GM12878 (cell line): ENCODE results near the gene FOXF1. TPM values are rescaled to one million over a fixed set of nuclear protein-coding genes. Genes with fewer than 3 reads are reported as not detected.

ENCODE experiments used
- ATAC-seq: fragments of 200-7000 bp; cut with Tn5 transposase; 3 replicates; pipeline ENCODE4 v1.9.1; 2020; ENCODE audit warnings: mild to moderate bottlenecking, moderate library complexity
- BruUV-seq: library from RNA; stranded (reverse); fragments of 400-500 nt; replicated peaks from 2 replicates; lab custom pipeline; 2021; lab: Mats Ljungman, UMichigan
- CTCF ChIA-PET: fragments of 300-600 bp; sonication (Branson Sonifier 250); formaldehyde crosslinking; extraction: SDS; loops from one replicate; lab custom pipeline; 2021; ENCODE audit warnings: inconsistent platforms; lab: Yijun Ruan, JAX
- POLR2A ChIA-PET: fragments of 350-600 bp; formaldehyde crosslinking; extraction: SDS; loops from one replicate; lab custom pipeline; 2021; ENCODE audit warnings: inconsistent platforms; lab: Charles Lee
- RAD21 ChIA-PET: fragments of 300-600 bp; sonication (Branson Sonifier 250); formaldehyde crosslinking; loops from one replicate; lab custom pipeline; 2023; ENCODE audit warnings: antibody characterized with exemption; ENCODE audit not compliant: unreplicated experiment; lab: Charles Lee
- SMC1A ChIA-PET: fragments of 300-600 bp; sonication (Branson Sonifier 250); formaldehyde crosslinking; loops from one replicate; lab custom pipeline; 2023; ENCODE audit not compliant: unreplicated experiment, uncharacterized antibody; lab: Charles Lee
- DNase-seq: peaks from one replicate; pipeline ENCODE4 v3.0.0-alpha.2; 2011; ENCODE audit warnings: low read depth, low spot score
- FAIRE-seq: peaks from 3 replicates; lab custom pipeline; 2011; peaks lifted over from hg19 to GRCh38; lab: Jason Lieb, UNC
- H2AFZ ChIP-seq: 2 replicates; pipeline ENCODE4 v1.6.0; 2011; ENCODE audit warnings: low read depth, low read length, control low read depth; ENCODE audit not compliant: control insufficient read depth
- H3K27ac ChIP-seq: 2 replicates; pipeline ENCODE4 v1.5.1; 2011; ENCODE audit warnings: control low read depth; ENCODE audit not compliant: control insufficient read depth, insufficient read depth
- H3K27me3 ChIP-seq, 2 experiments: replicated peaks in 1 of 2; 2 replicates each; pipeline versions ENCODE4 v1.6.0 to v1.6.1; 2011; ENCODE audit warnings: low read length in 1 of 2; ENCODE audit not compliant: control insufficient read depth in 2 of 2, insufficient read depth in 2 of 2
- H3K36me3 ChIP-seq, 2 experiments: 2 replicates each; pipeline ENCODE4 v1.5.1; 2011; ENCODE audit warnings: low read length in 1 of 2; ENCODE audit not compliant: control insufficient read depth in 2 of 2, insufficient read depth in 2 of 2
- H3K4me1 ChIP-seq: 2 replicates; pipeline ENCODE4 v1.6.1; 2011; ENCODE audit warnings: mild to moderate bottlenecking, low read length, moderate library complexity, mixed read lengths; ENCODE audit not compliant: control insufficient read depth, insufficient read depth
- H3K4me2 ChIP-seq: 2 replicates; pipeline ENCODE4 v1.6.0; 2011; ENCODE audit warnings: control low read depth; ENCODE audit not compliant: control insufficient read depth, insufficient read depth
- H3K4me3 ChIP-seq: fragments of 200-600 bp; sonication (generic); 2 replicates; pipeline ENCODE4 v1.5.1; 2016
- H3K79me2 ChIP-seq: 2 replicates; pipeline ENCODE4 v1.6.0; 2011; ENCODE audit warnings: low read length; ENCODE audit not compliant: control insufficient read depth, insufficient read depth
- H3K9ac ChIP-seq: 2 replicates; pipeline ENCODE4 v1.8.0; 2011; ENCODE audit warnings: low read length, control low read depth, mixed read lengths; ENCODE audit not compliant: control insufficient read depth, insufficient read depth
- H3K9me3 ChIP-seq: replicated peaks from 3 replicates; pipeline ENCODE4 v1.5.1; 2011; ENCODE audit warnings: mild to moderate bottlenecking, low read length; ENCODE audit not compliant: control insufficient read depth, insufficient read depth
- H4K20me1 ChIP-seq: 2 replicates; pipeline ENCODE4 v1.6.0; 2011; ENCODE audit not compliant: control insufficient read depth, insufficient read depth
- BACH1 ChIP-seq: fragments of 450-650 bp; IDR thresholded peaks from 2 replicates; pipeline ENCODE4 v1.6.1; 2017; ENCODE audit warnings: mild to moderate bottlenecking, borderline replicate concordance
- BCL11A ChIP-seq: IDR thresholded peaks from 2 replicates; pipeline ENCODE4 v1.6.1; 2011; ENCODE audit warnings: low read depth, low read length
- BMI1 ChIP-seq: fragments of 450-650 bp; IDR thresholded peaks from 2 replicates; pipeline ENCODE4 v1.6.1; 2016; ENCODE audit warnings: mild to moderate bottlenecking, moderate library complexity, borderline replicate concordance
- CBFB ChIP-seq: IDR thresholded peaks from 2 replicates; pipeline ENCODE4 v1.6.1; 2016; ENCODE audit warnings: antibody characterized with exemption, low read depth
- CREB1 ChIP-seq: IDR thresholded peaks from 2 replicates; pipeline ENCODE4 v1.6.1; 2012; ENCODE audit warnings: low read depth, mild to moderate bottlenecking, inconsistent platforms
- EP300 ChIP-seq, 2 experiments: fragments of 150-350 bp in 1 of 2; IDR thresholded peaks; 2 replicates each; pipeline ENCODE4 v1.6.1; 2011 to 2012; ENCODE audit warnings: low read depth in 2 of 2, low read length in 2 of 2, borderline replicate concordance in 1 of 2, improper control_type of control experiment in 1 of 2, inconsistent platforms in 1 of 2; ENCODE audit not compliant: control insufficient read depth in 1 of 2
- ETV6 ChIP-seq, 2 experiments: fragments of 450-650 bp in 1 of 2; IDR thresholded peaks in 1 of 2; conservative IDR thresholded peaks in 1 of 2; 2 replicates each; pipeline ENCODE4 v1.6.1; 2014; ENCODE audit warnings: antibody characterized with exemption in 1 of 2, borderline replicate concordance in 1 of 2, low read depth in 1 of 2, mild to moderate bottlenecking in 1 of 2, moderate library complexity in 1 of 2
- IKZF1 ChIP-seq: fragments of 450-650 bp; conservative IDR thresholded peaks from 2 replicates; pipeline ENCODE4 v1.6.1; 2017; ENCODE audit warnings: antibody characterized with exemption, mild to moderate bottlenecking
- IKZF2 ChIP-seq, 2 experiments: fragments of 450-650 bp; IDR thresholded peaks; 2 replicates each; pipeline ENCODE4 v1.6.1; 2017; ENCODE audit warnings: mild to moderate bottlenecking in 2 of 2, moderate library complexity in 2 of 2
- MTA3 ChIP-seq: IDR thresholded peaks from 2 replicates; pipeline ENCODE4 v1.6.1; 2012; ENCODE audit warnings: low read length, inconsistent platforms, borderline replicate concordance
- RAD21 ChIP-seq: IDR thresholded peaks from 2 replicates; pipeline ENCODE4 v1.6.1; 2011; ENCODE audit warnings: mild to moderate bottlenecking, low read depth, low read length, moderate library complexity; ENCODE audit not compliant: insufficient read depth
- SKIL ChIP-seq: fragments of 450-650 bp; IDR thresholded peaks from 2 replicates; pipeline ENCODE4 v1.6.1; 2017; ENCODE audit warnings: mild to moderate bottlenecking, low read depth, inconsistent platforms; ENCODE audit not compliant: poor library complexity, severe bottlenecking
- SPI1 ChIP-seq: IDR thresholded peaks from 2 replicates; pipeline ENCODE4 v1.6.1; 2011; ENCODE audit warnings: low read depth, mild to moderate bottlenecking, low read length, moderate library complexity, borderline replicate concordance; ENCODE audit not compliant: insufficient read depth
- STAT3 ChIP-seq: IDR thresholded peaks from 2 replicates; pipeline ENCODE4 v1.6.1; 2011; ENCODE audit warnings: low read depth, low read length, improper control_type of control experiment
- SUZ12 ChIP-seq: fragments of 200-600 bp; sonication (generic); IDR thresholded peaks from one replicate; pipeline ENCODE4 v1.6.1; 2018; ENCODE audit warnings: antibody characterized with exemption, mild to moderate bottlenecking; ENCODE audit not compliant: unreplicated experiment
- USF1 ChIP-seq: IDR thresholded peaks from 2 replicates; pipeline ENCODE4 v1.6.1; 2011; ENCODE audit warnings: borderline replicate concordance, low read depth, mild to moderate bottlenecking, moderate library complexity, mixed read lengths, low read length; ENCODE audit not compliant: insufficient read depth; ENCODE audit errors: extremely low read length
- ZNF217 ChIP-seq: fragments of 450-650 bp; IDR thresholded peaks from 2 replicates; pipeline ENCODE4 v1.6.1; 2017; ENCODE audit warnings: antibody characterized with exemption, mild to moderate bottlenecking
- ZSCAN29 ChIP-seq: fragments of 450-650 bp; IDR thresholded peaks from 2 replicates; pipeline ENCODE4 v1.6.1; 2017; ENCODE audit warnings: mild to moderate bottlenecking, moderate library complexity
- WGBS: methylation state at CpG from one replicate; pipeline ENCODE4 v1.1.6; 2016; ENCODE audit warnings: low lambda C conversion rate; ENCODE audit not compliant: insufficient replicate concordance, insufficient coverage; ENCODE audit errors: missing lambda C conversion rate; 5-methylcytosine and 5-hydroxymethylcytosine counted together
- in situ Hi-C: fragments of 300-500 bp; cut with MboI; formaldehyde crosslinking; loops from 9 replicates; pipeline ENCODE4 v1.14.3; 2018; ENCODE audit warnings: mixed read lengths
- intact Hi-C: fragments of 100-400 bp; cut with micrococcal nuclease; formaldehyde crosslinking; loops from one replicate; pipeline ENCODE4 v1.14.2; 2022; ENCODE audit not compliant: unreplicated experiment
- polyA plus RNA-seq, 11 experiments: library from polyadenylated mRNA; depleted of rRNA in 4 of 11; unstranded in 6 of 11; stranded (reverse) in 5 of 11; fragments of >200 nt; fragmentation: Nextera tagmentation in 4 of 11; fragmentation: Illumina TruSeq in 1 of 11; extraction: Ambion mirVana in 4 of 11; extraction: Trizol in 1 of 11; gene quantifications; 1 replicate in 1 of 11; 2 replicates in 10 of 11; pipeline versions ENCODE4 v1.2.1 to v1.2.3, GENCODE V29; 2011 to 2016; ENCODE audit warnings: inconsistent platforms in 2 of 11, missing spikeins in 2 of 11, low read depth in 1 of 11
- total RNA-seq, 4 experiments: library from RNA; depleted of rRNA in 3 of 4; stranded (reverse); fragments of >200 nt in 3 of 4; fragmentation: Illumina TruSeq in 1 of 4; extraction: Trizol in 1 of 4; gene quantifications; 2 replicates each; pipeline versions ENCODE4 v1.2.1 to v1.2.3, GENCODE V29; 2013 to 2021

The FOXF1 gene
- total and polyA plus RNA-seq, 10 of the 15 experiments (the other 5 are each of a cell fraction or from before 2014, with no cell fraction given) = 0.01 TPM; not detected in 9

- ChIA-PET RAD21 (no interaction called here), SMC1A (no interaction called here), CTCF (no interaction called here), POLR2A (interaction anchor here (0.6 kb wide), 1 partner anchor 341 kb away, joined by 3 read pairs; no protein-coding TSS in a partner anchor)
- Histone ChIP-seq H4K20me1 (no peaks in the 10 kb centered on the region), H3K9ac (no peak overlapping the region), H3K4me3 (no peak overlapping the region), H3K27me3 (no peaks in the 10 kb centered on the region; a peak in 2 of 4 replicates), H3K27ac (no peak overlapping the region), H3K4me2 (no peak overlapping the region), H3K79me2 (no peaks in the 10 kb centered on the region), H3K4me1 (no peaks in the 10 kb centered on the region), H3K9me3 (no peaks in the 10 kb centered on the region; the same call in 2 of the 3 replicates), H3K36me3 (no peaks in the 10 kb centered on the region), H2AFZ (no peak overlapping the region)
- no peak for TF ChIP-seq CBFB
- no peak for TF ChIP-seq SKIL
- no peak for TF ChIP-seq MTA3
- no peak for TF ChIP-seq USF1
- no peak for TF ChIP-seq SPI1
- no peak for TF ChIP-seq IKZF2 (IDR thresholded peaks at IDR 0.05)
- TF ChIP-seq RAD21 = no peak
- TF ChIP-seq BCL11A = no peak
- TF ChIP-seq STAT3 = no peak
- TF ChIP-seq ZSCAN29 = no peak
- TF ChIP-seq ZNF217 = no peak
- no peak for TF ChIP-seq BACH1
- no peak for TF ChIP-seq SUZ12
- no peak for TF ChIP-seq ETV6 (conservative IDR thresholded peaks at IDR 0.05 in 1 of 2, IDR thresholded peaks at IDR 0.05 in 1 of 2; ENCODE audit: borderline replicate concordance in 1 of 2, low read depth in 1 of 2)
- TF ChIP-seq BMI1 = no peak
- no peak for TF ChIP-seq IKZF1
- TF ChIP-seq EP300 (IDR thresholded peaks at IDR 0.05; ENCODE audit: borderline replicate concordance in 1 of 2, control insufficient read depth in 1 of 2, low read depth in 2 of 2, low read length in 2 of 2) = no peak
- no peak for TF ChIP-seq CREB1
- in situ Hi-C loops (no loop called here), intact Hi-C loops (no loop called here)
- FAIRE-seq (no peak), ATAC-seq (no peak), DNase-seq (no peak)
- BruUV-seq = no TSS peak
- 54% methylated on average over 12 of the region's 12 CpGs for WGBS
These were observed 38.4 kb upstream of the FOXF1 start for GRCh38 chr16:86471896-86472295.
